ENCODE results near the gene IBTK.
"Not testable (repeated sequence)": the region's sequence is repeated elsewhere in the genome, so short reads cannot be mapped to it uniquely, and the experiment has no call there.

The IBTK gene, protein sequence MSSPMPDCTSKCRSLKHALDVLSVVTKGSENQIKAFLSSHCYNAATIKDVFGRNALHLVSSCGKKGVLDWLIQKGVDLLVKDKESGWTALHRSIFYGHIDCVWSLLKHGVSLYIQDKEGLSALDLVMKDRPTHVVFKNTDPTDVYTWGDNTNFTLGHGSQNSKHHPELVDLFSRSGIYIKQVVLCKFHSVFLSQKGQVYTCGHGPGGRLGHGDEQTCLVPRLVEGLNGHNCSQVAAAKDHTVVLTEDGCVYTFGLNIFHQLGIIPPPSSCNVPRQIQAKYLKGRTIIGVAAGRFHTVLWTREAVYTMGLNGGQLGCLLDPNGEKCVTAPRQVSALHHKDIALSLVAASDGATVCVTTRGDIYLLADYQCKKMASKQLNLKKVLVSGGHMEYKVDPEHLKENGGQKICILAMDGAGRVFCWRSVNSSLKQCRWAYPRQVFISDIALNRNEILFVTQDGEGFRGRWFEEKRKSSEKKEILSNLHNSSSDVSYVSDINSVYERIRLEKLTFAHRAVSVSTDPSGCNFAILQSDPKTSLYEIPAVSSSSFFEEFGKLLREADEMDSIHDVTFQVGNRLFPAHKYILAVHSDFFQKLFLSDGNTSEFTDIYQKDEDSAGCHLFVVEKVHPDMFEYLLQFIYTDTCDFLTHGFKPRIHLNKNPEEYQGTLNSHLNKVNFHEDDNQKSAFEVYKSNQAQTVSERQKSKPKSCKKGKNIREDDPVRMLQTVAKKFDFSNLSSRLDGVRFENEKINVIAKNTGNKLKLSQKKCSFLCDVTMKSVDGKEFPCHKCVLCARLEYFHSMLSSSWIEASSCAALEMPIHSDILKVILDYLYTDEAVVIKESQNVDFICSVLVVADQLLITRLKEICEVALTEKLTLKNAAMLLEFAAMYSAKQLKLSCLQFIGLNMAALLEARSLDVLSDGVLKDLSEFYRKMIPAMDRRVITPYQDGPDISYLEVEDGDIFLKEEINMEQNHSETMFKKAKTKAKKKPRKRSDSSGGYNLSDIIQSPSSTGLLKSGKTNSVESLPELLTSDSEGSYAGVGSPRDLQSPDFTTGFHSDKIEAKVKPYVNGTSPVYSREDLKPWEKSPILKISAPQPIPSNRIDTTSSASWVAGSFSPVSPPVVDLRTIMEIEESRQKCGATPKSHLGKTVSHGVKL (N-terminal part only)

DNA sequence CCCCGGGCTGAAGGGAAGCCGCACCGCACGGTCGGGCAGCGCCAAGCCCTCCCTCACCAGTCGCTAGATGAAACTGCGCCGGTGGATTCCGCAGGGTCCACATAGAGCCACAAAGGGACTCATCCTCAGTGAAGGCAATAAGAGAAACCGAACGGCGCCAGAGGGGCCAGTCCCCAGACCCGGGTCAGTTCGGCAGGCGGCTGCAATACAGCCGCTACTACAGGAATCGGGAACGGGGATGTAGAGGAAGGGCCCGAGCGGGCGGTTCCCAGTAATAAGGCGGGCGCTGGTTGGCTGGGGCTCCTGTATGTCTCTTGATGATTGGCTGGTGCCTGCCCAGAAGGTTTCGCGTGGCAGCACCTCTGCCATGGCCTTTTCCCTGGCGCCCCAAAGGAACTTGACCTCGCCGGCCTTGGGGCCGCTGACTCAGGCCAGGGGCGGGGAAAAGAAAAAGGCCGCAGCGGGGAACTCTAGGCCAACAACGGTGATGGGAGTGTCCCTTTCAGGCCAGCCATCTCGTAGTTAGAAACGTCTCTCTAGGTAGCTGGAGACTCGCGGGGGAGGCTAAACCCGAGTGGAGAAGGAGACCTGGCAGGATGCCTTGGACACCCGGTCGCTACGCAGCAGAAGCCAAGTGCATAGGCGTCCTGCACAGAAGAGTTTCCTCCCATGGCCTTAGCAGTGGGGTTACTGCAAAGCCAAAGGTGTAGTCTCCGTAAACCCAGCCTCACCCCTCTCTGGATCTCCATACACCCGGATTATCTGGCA, at the start of gene IBTK:
Gene IBTK (minus strand): TSS at position 240 of the 768 bp plus-strand sequence. CDS start 7,258 bp downstream, outside the sequence.
- peak; percentile 97 for DNase-seq (ENCODE audit: low spot score)

DNA sequence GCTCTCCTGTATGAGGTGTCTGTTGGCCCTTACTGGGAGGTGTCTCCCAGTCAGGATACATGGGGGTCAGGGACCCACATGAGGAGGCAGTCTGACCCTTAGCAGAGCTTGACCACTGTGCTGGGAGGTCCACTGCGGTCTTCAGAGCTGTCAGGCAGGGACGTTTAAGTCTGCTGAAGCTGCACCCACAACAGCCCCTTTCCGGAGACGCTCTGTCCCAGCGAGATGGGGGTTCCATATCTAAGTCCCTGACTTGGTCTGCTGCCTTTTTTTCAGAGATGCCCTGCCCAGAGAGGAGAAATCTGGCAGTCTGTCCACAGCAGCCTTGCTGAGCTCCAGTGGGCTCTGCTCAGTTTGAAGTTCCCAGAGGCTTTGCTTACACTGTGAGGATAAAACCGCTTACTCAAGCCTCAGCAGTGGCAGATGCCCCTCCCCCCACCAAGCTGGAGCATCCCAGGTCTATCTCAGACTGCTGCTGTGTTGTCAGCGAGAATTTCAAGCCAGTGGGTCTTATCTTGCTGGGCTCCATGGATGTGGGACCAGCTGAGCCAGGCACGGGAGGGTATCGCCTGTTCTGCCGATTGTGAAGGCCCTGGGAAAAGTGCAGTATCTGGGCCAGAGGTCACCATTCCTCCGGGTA, 36.3 kb upstream of the IBTK start:
- DNase-seq (ENCODE audit: low spot score), result no peak

DNA sequence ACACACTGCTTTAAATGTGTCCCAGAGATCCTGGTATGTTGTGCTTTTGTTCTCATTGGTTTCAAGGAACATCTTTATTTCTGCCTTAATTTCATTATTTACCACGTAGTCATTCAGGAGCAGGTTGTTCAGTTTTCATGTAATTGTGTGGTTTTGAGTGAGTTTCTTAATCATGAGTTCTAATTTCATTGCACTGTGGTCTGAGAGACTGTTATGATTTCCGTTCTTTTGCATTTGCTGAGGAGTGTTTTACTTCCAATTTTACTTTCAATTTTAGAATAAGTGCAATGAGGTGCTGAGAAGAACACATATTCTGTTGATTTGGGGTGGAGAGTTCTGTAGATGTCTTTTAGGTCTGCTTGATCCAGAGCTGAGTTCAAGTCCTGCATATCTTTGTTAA, 34.0 kb upstream of the IBTK start:
- DNase-seq (ENCODE audit: low spot score), result not testable (repeated sequence)

DNA sequence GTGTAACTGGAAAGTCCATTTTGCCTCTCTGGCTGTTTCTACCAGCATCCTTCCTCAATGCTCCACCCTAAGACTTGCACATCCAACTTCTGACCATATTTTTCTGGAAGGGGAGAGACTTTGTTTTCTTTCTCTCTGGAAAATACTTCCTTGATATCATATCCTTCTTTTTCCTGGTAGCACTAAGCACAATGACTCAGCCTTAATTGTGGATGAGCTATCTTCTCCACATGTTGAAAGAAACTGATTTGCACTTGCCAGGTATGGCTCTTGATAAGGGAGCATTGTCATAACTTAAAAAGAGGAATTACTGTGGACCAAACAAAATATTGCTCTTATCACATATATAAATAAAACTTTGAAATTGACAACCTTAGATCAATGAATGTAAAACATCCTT, 30.1 kb upstream of the IBTK start:
- DNase-seq (ENCODE audit: low spot score), result no peak

DNA sequence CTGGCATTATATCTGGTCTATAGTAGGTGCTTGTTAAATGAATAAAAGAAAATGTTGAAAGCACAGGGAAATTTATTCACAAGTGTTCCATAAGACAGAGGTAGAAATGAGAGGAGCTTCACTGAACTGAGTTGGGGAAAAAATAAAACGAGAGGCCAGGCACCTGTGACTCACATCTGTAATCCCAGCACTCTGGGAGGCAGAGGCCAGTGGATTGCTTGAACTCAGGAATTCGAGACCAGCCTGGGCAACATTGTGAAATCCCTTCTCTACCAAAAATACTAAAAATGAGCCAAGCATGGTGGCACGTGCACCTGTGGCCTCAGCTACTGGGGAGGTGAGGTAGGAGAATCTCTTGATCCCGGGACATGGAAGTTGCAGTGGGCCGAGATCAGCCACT, 28.1 kb upstream of the IBTK start:
- no peak for DNase-seq (ENCODE audit: low spot score)

DNA sequence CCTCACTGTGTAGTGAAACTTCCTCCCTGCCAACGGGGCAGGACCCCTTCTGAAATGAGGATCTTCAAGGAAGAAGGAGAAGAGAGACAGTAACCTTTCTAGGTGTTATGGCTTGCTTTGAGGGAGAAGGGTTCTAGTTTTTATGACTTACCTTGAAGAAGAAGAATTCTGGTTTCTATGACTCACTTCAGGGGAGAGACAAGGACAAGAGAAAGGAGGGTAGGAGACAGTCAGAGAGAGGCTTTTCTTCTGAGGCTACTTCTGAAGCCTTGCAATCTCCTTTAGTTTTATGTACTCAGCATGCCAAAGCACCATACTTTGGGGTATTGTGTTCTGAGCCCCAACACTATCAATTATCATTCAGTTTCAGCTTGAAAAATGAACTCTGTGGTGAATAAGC, 25.8 kb upstream of the IBTK start:
- DNase-seq (ENCODE audit: low spot score), result no peak

DNA sequence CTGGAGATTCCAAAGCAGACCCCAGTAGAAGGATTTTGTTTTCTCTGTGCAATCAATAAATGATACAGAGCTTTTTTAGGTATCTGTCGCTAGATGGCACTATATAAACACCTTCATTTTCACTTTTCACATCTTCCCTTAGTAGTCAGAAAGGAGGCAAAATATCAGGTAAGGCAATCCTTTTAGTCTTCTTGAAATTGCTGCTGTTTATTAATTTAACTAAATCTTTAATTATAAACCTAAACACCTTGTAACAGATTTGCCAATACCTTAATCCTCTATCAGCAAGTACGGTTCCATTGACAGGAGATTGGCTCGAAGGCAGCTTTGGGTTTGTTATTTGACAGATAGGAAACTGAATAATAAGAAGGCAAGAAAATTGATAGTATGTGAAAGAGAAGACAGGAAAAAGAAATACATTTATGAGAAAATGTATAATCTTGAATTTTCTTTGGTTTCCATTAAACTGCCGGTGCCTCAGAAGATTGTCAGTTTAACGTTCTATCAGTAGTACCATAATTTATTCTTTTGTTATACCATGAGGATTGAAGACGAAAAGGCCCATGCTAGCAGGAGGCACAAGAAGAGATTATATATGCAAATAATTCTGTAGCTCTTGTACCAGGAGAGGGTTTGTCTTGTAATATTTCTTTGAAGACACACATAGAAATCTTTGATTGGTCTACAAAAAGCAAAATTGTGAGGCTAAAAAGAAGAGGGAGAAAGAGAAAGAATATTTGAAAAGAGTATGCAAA, 23.5 kb upstream of the IBTK start:
- DNase-seq (ENCODE audit: low spot score), result peak; percentile 11

DNA sequence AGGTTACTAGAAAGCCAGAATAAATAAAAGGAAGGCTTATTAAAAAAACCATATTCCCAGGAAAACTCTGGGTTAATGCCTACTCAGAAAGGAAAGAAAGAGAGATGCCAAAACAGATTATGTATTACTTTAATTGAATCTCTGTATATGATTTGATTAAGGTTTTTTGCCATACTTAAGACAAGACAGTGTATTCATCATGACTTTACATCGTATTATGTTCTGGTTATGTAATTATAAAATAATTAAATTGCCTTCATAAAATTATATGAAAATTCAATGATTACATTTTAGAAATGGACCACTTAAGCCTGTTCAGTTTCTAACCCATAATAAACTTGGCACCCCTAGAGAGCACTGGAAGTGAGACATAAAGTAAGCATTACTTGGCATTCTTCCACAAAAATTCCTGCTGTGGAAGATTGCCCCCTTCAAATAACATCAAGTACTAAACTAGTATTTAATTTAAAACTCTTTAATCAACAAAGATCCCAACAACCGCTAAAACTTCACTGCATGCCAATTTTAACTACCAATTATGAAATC, 20.8 kb upstream of the IBTK start:
- no peak for DNase-seq (ENCODE audit: low spot score)

DNA sequence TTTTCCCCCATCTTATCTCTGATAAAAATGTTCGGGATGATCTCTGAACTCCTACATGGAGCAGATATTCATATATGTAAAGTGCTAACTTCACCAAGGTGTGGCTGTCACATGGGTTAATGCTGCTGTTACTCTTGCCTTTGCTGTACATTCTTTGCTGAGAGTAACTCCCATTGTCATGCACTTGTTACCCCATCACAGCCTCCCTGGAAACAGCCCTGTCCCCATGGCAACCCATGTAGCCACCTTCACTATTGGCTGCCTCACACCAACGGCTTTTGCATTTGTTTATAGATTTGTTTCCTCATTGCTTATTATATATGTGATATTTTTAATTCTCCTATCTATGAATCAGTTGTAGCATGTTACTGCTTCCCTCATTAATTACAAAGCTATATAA, 17.3 kb upstream of the IBTK start:
- no peak for DNase-seq (ENCODE audit: low spot score)

DNA sequence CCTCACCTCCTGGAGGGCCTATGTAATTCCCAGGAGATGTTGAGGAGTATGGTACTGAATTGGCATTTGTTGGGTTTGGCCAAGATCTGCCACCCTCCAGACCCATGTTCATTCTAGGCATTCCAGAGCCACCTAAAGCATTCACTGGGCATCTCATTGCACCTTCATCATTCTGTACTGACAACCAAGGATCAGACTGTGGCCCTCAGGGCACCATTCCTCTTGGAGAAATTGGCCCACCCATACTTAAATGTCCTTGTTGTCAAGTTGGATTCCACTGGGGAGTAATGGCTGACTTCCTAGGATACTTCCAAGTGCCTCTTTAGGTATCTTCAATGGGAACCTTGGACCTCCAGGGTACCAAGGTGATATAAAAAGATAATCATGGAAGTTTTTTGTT, 16.8 kb upstream of the IBTK start:
- DNase-seq (ENCODE audit: low spot score), result no peak

DNA sequence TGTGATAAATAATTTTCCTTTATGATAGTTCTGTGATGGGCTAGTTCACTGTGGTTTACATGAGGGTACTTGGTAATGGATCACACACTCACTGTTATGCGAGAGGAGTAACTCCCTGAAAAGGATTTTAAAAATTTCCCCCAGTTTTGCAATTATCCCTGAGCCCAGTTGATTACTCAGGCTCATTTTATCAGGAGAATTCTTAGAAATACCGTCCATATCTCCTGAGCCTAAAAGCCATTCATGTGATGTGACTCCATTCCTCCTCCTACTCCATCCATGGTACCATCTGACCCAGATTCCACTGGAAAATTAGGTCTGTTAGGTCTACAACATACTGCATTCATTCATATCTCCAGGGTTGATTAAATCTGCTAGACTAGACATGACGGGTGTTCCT, 16.4 kb upstream of the IBTK start:
- no peak for DNase-seq (ENCODE audit: low spot score)

DNA sequence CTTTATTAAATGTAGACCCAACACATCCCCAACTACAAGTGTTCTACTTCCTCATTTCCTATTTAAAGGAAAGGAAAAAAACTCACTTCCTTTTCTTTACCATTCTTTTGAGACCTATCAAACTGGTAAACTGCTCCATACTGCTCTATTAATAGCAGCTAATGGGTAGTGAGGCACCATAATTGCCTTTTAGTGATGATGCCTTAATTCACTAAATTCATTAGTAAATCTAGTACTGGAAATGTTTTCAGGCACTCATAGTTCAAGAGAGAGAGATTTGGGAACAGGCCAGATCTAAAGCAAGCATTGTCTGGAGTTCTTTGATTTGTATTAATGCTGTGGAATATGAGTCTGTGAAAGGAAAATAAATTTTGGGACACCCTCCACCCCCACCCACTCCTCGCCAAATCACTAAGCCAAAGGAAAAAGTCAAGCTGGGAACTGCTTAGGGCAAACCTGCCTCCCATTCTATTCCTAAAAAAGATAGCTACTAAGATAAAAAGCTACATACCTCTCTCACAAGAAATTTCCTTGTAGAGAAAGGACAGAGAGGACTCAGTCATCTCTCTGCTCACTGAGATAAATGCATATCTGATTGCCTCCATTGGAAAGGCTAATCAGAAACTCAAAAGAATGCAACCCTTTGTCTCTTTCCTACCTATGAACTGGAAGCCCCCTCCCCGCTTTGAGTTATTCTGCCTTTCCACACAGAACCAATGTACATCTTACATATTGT, 13.6 kb upstream of the IBTK start:
- no peak for DNase-seq (ENCODE audit: low spot score)

DNA sequence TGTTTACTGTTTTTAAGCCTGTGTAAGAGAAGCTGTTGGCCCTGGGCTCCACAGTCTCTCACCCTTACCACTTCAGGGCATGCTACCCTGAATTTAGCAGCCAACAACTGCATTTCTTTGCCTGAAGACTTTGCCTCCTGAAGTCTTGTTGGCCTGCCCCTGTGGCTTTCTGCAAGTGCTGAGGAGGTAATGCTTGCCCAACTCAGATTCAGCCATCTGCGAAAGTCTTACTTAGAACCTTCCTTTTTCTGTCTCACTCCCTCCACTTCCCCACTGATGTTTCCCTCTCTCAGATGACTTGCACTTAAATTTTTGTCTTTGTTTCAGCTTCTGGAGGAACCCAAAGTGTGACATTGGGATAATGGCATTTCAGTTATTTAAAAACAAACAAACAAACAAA, 11.8 kb upstream of the IBTK start:
- DNase-seq (ENCODE audit: low spot score), result no peak

DNA sequence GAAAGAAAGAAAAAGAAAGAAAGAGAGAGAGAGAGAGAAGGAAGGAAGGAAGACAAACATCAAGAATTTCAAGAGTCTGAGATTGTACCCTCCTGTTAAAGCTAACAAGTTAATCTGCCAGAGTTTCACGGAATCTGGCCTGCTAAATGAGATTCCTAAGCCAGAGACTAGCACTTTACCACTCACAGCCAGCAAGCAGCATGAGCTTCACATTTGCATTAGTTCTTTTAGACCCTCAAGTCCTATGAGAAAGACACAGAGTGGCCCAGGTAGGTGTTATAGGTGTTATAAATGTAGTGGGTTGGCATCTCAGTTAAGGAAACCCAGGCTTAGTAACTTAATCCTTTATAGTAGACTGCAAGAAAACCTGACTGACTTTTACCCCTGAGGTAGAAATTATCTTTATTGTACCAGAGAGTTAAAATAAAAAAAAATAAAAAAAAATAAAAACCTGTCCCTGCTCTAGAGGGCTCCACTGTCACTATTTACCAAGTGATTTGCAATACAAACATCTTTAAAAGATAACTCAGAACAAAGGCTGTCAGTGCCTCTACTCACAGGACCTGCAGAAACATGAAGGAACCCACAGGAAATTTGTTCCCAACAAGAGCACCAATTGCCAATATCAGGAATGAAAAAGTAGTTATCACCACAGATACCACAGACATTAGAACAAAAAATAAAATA, 9.7 kb upstream of the IBTK start:
- DNase-seq (ENCODE audit: low spot score), result no peak

DNA sequence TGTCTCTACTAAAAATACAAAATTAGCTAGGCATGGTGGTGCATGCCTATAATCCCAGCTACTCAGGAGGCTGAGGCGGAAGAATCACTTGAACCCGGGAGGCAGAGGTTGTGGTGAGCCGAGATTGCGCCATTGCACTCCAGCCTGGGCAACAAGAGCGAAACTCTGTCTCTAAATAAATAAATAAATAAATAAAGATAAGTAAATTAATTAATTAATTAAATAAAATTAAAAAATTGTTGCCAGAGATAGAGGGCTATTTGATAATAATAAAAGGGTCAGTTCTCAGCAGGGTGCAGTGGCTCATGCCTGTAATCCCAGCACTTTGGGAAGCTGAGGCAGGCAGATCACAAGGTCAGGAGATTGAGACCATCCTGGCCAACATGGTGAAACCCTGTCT, 7.2 kb upstream of the IBTK start:
- not testable (repeated sequence) for DNase-seq (ENCODE audit: low spot score)

DNA sequence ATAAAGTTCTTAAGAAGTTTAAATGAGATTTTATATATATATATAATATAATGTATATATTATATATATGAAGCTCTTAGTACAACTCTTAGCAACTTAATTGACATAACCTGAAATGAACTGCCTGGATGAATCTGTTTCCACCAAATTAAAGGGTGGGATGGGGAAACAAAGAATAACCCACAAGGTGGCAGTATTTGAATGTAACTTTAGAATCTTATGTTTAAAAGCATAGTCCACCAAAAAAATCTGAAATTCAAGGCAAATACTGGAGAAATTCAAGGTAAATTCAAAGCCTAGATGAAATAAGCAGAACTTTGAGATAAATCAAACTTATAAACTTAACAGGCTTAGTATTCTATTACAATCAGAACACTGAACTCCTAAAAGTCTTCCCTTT, 4.4 kb upstream of the IBTK start:
- peak; percentile 33 for DNase-seq (ENCODE audit: low spot score)

DNA sequence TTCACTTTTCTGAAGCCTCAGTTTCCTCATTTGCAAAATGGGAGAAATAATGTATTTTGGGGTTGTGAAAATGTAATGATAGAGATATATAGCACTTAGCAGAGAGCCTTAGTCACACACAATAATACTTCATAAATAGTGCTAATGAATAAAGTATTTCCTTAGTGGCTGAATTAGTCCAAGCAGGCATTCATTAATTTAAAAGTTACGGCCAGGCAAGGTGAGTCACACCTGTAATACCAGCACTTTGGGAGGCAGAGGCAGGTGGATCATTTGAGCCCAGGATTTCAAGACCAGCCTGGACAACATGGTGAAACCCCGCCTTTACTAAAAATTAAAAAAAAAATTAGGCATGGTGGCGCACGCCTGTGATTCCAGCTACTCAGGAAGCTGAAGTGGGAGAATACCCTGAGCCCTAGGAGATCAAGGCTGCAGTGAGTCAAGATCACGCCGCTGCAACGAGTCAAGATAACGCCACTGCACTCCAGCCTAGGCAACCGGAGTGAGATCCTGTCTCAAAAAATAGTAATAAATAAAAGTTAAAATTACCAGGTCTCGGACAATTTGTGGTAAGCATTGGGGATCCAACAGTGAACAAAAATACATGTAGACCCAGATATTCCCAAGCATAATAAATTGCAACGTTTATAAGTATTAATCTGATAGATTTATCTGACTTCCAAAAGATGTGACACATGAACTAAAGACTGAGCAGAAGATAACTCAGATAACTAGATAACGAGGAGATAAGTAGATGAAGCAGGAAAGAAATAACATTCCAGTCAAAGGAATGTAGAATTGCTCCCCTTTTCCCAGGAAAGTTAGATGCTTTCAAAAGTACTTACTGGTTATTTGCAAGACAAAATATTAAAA, 2.1 kb upstream of the IBTK start:
- DNase-seq (ENCODE audit: low spot score), result no peak

DNA sequence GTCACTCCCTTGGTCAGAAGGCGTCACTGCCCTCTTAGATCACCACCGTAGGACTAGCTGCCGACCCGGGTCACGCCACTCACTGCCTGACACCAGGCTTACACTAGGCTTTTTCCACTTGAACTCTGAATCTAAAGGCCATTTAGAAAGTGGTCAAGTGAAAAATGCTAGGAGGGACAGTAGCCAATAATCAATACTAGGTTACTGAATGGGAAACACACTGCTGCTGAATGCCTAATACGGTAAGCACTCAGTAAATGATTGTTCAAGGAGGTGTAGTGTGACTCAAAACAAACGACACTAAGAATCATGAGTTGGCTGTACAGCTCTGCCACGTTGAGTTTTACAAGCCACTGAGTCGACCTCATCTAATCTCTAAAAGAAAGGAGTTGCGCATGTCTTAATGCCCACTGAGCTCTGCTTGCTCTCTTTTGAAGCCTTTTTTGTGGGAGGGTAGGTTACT, 760 bp upstream of the IBTK start:
- peak; percentile 12 for DNase-seq (ENCODE audit: low spot score)

Measured in hepatic stellate cell (primary cell).